ENCODE measurements around the gene PIK3AP1.
"Not testable (repeated sequence)": the region's sequence is repeated elsewhere in the genome, so short reads cannot be mapped to it uniquely, and the experiment has no call there.

The PIK3AP1 gene

GRCh38 chr10:96696845-96697425, 23.4 kb downstream of the PIK3AP1 start:
- no peak for DNase-seq

GRCh38 chr10:96695975-96696634, 24.2 kb downstream of the PIK3AP1 start:
- no peak for DNase-seq

- no peak for DNase-seq
Measured at GRCh38 chr10:96695366-96695765, 24.9 kb downstream of the PIK3AP1 start.

GRCh38 chr10:96693431-96693830, 26.9 kb downstream of the PIK3AP1 start:
- DNase-seq = no peak

- DNase-seq = no peak
Measured at GRCh38 chr10:96692427-96692826, 27.9 kb downstream of the PIK3AP1 start.

- no peak for DNase-seq
Measured at GRCh38 chr10:96691761-96692160, 28.6 kb downstream of the PIK3AP1 start.

GRCh38 chr10:96690755-96691730, 29.3 kb downstream of the PIK3AP1 start:
- DNase-seq = no peak

- no peak for DNase-seq
Measured at GRCh38 chr10:96688789-96689188, 31.5 kb downstream of the PIK3AP1 start.

- no peak for DNase-seq
Measured at GRCh38 chr10:96687317-96688012, 32.8 kb downstream of the PIK3AP1 start.

- DNase-seq = no peak
Measured at GRCh38 chr10:96686514-96686913, 33.8 kb downstream of the PIK3AP1 start.

- no peak for DNase-seq
Measured at GRCh38 chr10:96685306-96685705, 35.0 kb downstream of the PIK3AP1 start.

- no peak for DNase-seq
Measured at GRCh38 chr10:96684826-96685225, 35.5 kb downstream of the PIK3AP1 start.

- no peak for DNase-seq
Measured at GRCh38 chr10:96683710-96684109, 36.6 kb downstream of the PIK3AP1 start.

GRCh38 chr10:96683065-96683464, 37.2 kb downstream of the PIK3AP1 start:
- DNase-seq = no peak

- no peak for DNase-seq
Measured at GRCh38 chr10:96681524-96681923, 38.8 kb downstream of the PIK3AP1 start.

GRCh38 chr10:96680463-96680862, 39.9 kb downstream of the PIK3AP1 start:
- not testable (repeated sequence) for DNase-seq

- DNase-seq = no peak
Measured at GRCh38 chr10:96678725-96679124, 41.6 kb downstream of the PIK3AP1 start.

GRCh38 chr10:96676272-96677112, 43.8 kb downstream of the PIK3AP1 start:
- no peak for DNase-seq

- no peak for DNase-seq
Measured at GRCh38 chr10:96675846-96676245, 44.5 kb downstream of the PIK3AP1 start.

GRCh38 chr10:96673318-96674099, 46.8 kb downstream of the PIK3AP1 start:
- peak in 10 of 51 donors; percentile 2 to 37 (median 12) for DNase-seq

Data from hypothalamus (tissue), 51 donors.